DOHH2 (cell line): Measurements from ENCODE around the gene MANSC4.

Experiments
- CTCF ChIP-seq: fragments of 200-600 bp; sonication (generic); IDR thresholded peaks from one replicate; pipeline ENCODE4 v1.5.1; 2014; ENCODE audit warnings: antibody characterized with exemption, mild to moderate bottlenecking, low read depth, low read length; ENCODE audit not compliant: poor library complexity, severe bottlenecking
- EZH2phosphoT487 ChIP-seq: fragments of 200-600 bp; sonication (generic); IDR thresholded peaks from 2 replicates; pipeline ENCODE4 v1.6.1; 2017; ENCODE audit warnings: borderline replicate concordance, mild to moderate bottlenecking, antibody characterized with exemption, low read length, moderate library complexity, mixed read lengths

- TF ChIP-seq CTCF (no peak), EZH2phosphoT487 (no peak)
Observed at GRCh38 chr12:27785882-27786570, 6.0 kb upstream of the MANSC4 start.
